Measurements from ENCODE around the gene LRRC75B. TPM values are rescaled to one million over a fixed set of nuclear protein-coding genes. Genes with fewer than 3 reads are reported as not detected.

The LRRC75B gene
- total and polyA plus RNA-seq, 2 of the 13 experiments (the other 11 are each of a cell fraction or from before 2014, with no cell fraction given), result 11.8 to 34.8 TPM

- DNase-seq (ENCODE audit: low spot score) (no peak), ATAC-seq (no peak), FAIRE-seq (no peak)
- ChIA-PET CTCF (ENCODE audit: low intra/inter-chr PET ratio, low total read pairs) (no interaction called here), POLR2A (interaction anchor here (1.1 to 3.1 kb wide), 5 partner anchors 9 to 53 kb away, joined by 3 to 30 read pairs (median 4); partner anchors contain the start of genes GUCD1 and LRRC75B)
- H3K27me3 ChIP-seq (ENCODE audit: control insufficient read depth in 1 of 2, insufficient read depth in 2 of 2, low read length in 2 of 2), result no peaks in the 10 kb centered on the region
- no peak overlapping the region for H2AFZ ChIP-seq (ENCODE audit: low read length)
- TF ChIP-seq GATA4 (IDR thresholded peaks at IDR 0.05; ENCODE audit: borderline replicate concordance, low read depth) (no peak), MEIS1 (CRISPR knock-in tag; IDR thresholded peaks at IDR 0.05; ENCODE audit: borderline replicate concordance) (no peak), ZNF431 (CRISPR knock-in tag; IDR thresholded peaks at IDR 0.05; ENCODE audit: borderline replicate concordance, low read depth) (no peak), ZZZ3 (CRISPR knock-in tag; IDR thresholded peaks at IDR 0.05; ENCODE audit: borderline replicate concordance) (no peak), ZNF280B (CRISPR knock-in tag; IDR thresholded peaks at IDR 0.05; ENCODE audit: borderline replicate concordance) (no peak), GMEB2 (CRISPR knock-in tag; IDR thresholded peaks at IDR 0.05; ENCODE audit: low read depth) (no peak), MTA1 (CRISPR knock-in tag; IDR thresholded peaks at IDR 0.05; ENCODE audit: borderline replicate concordance) (no peak), SP5 (CRISPR knock-in tag; IDR thresholded peaks at IDR 0.05; ENCODE audit: borderline replicate concordance, low read depth) (no peak), MYC (CRISPR knock-in tag; IDR thresholded peaks at IDR 0.05; ENCODE audit: borderline replicate concordance) (no peak), ZNF256 (CRISPR knock-in tag; conservative IDR thresholded peaks at IDR 0.05) (no peak), ZNF550 (CRISPR knock-in tag; IDR thresholded peaks at IDR 0.05; ENCODE audit: borderline replicate concordance) (no peak), NRL (CRISPR knock-in tag; IDR thresholded peaks at IDR 0.05; ENCODE audit: borderline replicate concordance) (no peak), ZNF230 (CRISPR knock-in tag; IDR thresholded peaks at IDR 0.05) (no peak), ZFP90 (CRISPR knock-in tag; IDR thresholded peaks at IDR 0.05; ENCODE audit: borderline replicate concordance) (no peak), NFE2L1 (CRISPR knock-in tag; IDR thresholded peaks at IDR 0.05; ENCODE audit: borderline replicate concordance) (no peak)
- H3K9ac ChIP-seq (ENCODE audit: insufficient read depth, low read depth, low read length), result no peak overlapping the region
- H4K20me1 ChIP-seq (ENCODE audit: insufficient read depth, low read length), result no peaks in the 10 kb centered on the region
- no peaks in the 10 kb centered on the region for H3K9me3 ChIP-seq (ENCODE audit: low read length)
- H3K4me3 ChIP-seq (replicated peaks in 1 of 3; ENCODE audit: insufficient read depth in 1 of 3, low read depth in 2 of 3, low read length in 3 of 3), result no peak overlapping the region
- no peak overlapping the region for H3K4me2 ChIP-seq (ENCODE audit: low read depth, low read length)
- BruUV-seq (replicated peaks), result TSS peak; percentile 51
- no peaks in the 10 kb centered on the region for H3K79me2 ChIP-seq (ENCODE audit: insufficient read depth, low read length)
- in situ Hi-C loops (cut with HindIII; ENCODE audit: extremely low pct_ligation_motif_present, low pct_unique_long_range_greater_than_20kb) (no loop called here), intact Hi-C loops (cut with micrococcal nuclease; ENCODE audit: unreplicated experiment) (no loop called here)
- peaks cover 11% of the 10 kb centered on the region for H3K4me1 ChIP-seq (ENCODE audit: insufficient read depth, low read length)
- WGBS (ENCODE audit: low lambda C conversion rate), result 82% methylated on average over 2 of the region's 2 CpGs
- peaks cover 38 to 55% of the 10 kb centered on the region in 2 experiments for H3K36me3 ChIP-seq (replicated peaks in 1 of 2; ENCODE audit: control insufficient read depth in 1 of 2, insufficient read depth in 2 of 2, low read length in 2 of 2)
- no peak overlapping the region for H3K27ac ChIP-seq (ENCODE audit: extremely low read length, insufficient read depth, low read length)
These were observed 52.4 kb downstream of the LRRC75B start for GRCh38 chr22:24540470-24540869.

Measured in HepG2 (cell line).